HCT116 (cell line): ENCODE results near the gene CD27. TPM values are rescaled to one million over a fixed set of nuclear protein-coding genes. Genes with fewer than 3 reads are reported as not detected.

Experiments
- ATAC-seq: fragments of 200-7000 bp; cut with Tn5 transposase; 2 replicates; pipeline ENCODE4 v1.9.1; 2020; ENCODE audit warnings: mild to moderate bottlenecking, moderate library complexity
- BruUV-seq: library from RNA; stranded (reverse); fragments of 400-500 nt; replicated peaks from 2 replicates; lab custom pipeline; 2021; lab: Mats Ljungman, UMichigan
- CTCF ChIA-PET: fragments of 300-600 bp; sonication (Branson Sonifier 250); formaldehyde crosslinking; loops from one replicate; lab custom pipeline; 2021; ENCODE audit warnings: antibody characterized with exemption; lab: Charles Lee
- POLR2A ChIA-PET: fragments of 300-600, 350-600 bp; sonication (Branson Sonifier 250); formaldehyde crosslinking; loops from one replicate; lab custom pipeline; 2021; ENCODE audit warnings: antibody characterized with exemption; lab: Charles Lee
- RAD21 ChIA-PET, 2 experiments: fragments of 300-600 bp; sonication (Branson Sonifier 250); formaldehyde crosslinking; loops; one replicate each; lab custom pipeline; 2023; ENCODE audit warnings: low total read pairs in 2 of 2; ENCODE audit not compliant: uncharacterized antibody in 2 of 2, unreplicated experiment in 2 of 2, low non-redundant PET in 1 of 2; lab: Charles Lee
- DNase-seq: peaks from one replicate; pipeline ENCODE4 v3.0.0-alpha.2; 2010; ENCODE audit warnings: low read depth, low spot score
- H2AFZ ChIP-seq: fragments of 200-600 bp; shearing (Covaris generic), sonication (generic); 2 replicates; pipeline ENCODE4 v1.6.1; 2017; ENCODE audit warnings: low read depth, mixed run types, mixed read lengths, antibody characterized with exemption, low read length; ENCODE audit not compliant: poor library complexity, severe bottlenecking
- H3K27ac ChIP-seq: 2 replicates; pipeline ENCODE4 v1.5.1; 2012; ENCODE audit warnings: low read depth, low read length
- H3K27me3 ChIP-seq: fragments of 200-600 bp; sonication (generic); 2 replicates; pipeline ENCODE4 v1.6.1; 2016; ENCODE audit warnings: mixed run types, low read length, mixed read lengths; ENCODE audit not compliant: insufficient read depth
- H3K36me3 ChIP-seq, 2 experiments: fragments of 200-500 bp in 1 of 2; fragments of 200-600 bp in 1 of 2; sonication (Bioruptor generic) in 1 of 2; sonication (generic) in 1 of 2; 2 replicates each; pipeline versions ENCODE4 v1.5.1 to v1.6.1; 2014 to 2016; ENCODE audit warnings: low read length in 2 of 2, inconsistent platforms in 1 of 2, mixed read lengths in 1 of 2, mixed run types in 1 of 2; ENCODE audit not compliant: insufficient read depth in 2 of 2, control insufficient read depth in 1 of 2
- H3K4me1 ChIP-seq, 2 experiments: fragments of 200-600 bp in 1 of 2; sonication (generic) in 1 of 2; 2 replicates each; pipeline versions ENCODE4 v1.5.1 to v1.6.1; 2012 to 2017; ENCODE audit warnings: low read length in 2 of 2, inconsistent platforms in 1 of 2, mild to moderate bottlenecking in 1 of 2, mixed read lengths in 1 of 2, mixed run types in 1 of 2, moderate library complexity in 1 of 2; ENCODE audit not compliant: insufficient read depth in 2 of 2, control insufficient read depth in 1 of 2
- H3K4me2 ChIP-seq: fragments of 200-600 bp; sonication (generic); 2 replicates; pipeline ENCODE4 v1.6.1; 2017; ENCODE audit warnings: mixed run types, low read length, mixed read lengths
- H3K4me3 ChIP-seq, 2 experiments: fragments of 200-600 bp in 1 of 2; sonication (generic) in 1 of 2; replicated peaks in 1 of 2; 2 replicates each; pipeline ENCODE4 v1.5.1; 2011 to 2016; ENCODE audit warnings: low read length in 2 of 2, control low read depth in 1 of 2, low read depth in 1 of 2, mild to moderate bottlenecking in 1 of 2, mixed read lengths in 1 of 2, mixed run types in 1 of 2
- H3K79me2 ChIP-seq: fragments of 200-600 bp; sonication (generic); 2 replicates; pipeline ENCODE4 v1.6.1; 2017; ENCODE audit warnings: mild to moderate bottlenecking, mixed run types, low read length, moderate library complexity, mixed read lengths; ENCODE audit not compliant: insufficient read depth
- H3K9ac ChIP-seq: fragments of 200-600 bp; sonication (generic); 2 replicates; pipeline ENCODE4 v1.6.1; 2016; ENCODE audit warnings: low read length, mixed read lengths
- H3K9me2 ChIP-seq: fragments of 200-600 bp; sonication (generic), shearing (Covaris generic); 2 replicates; pipeline ENCODE4 v1.6.1; 2017; ENCODE audit warnings: mixed run types, mild to moderate bottlenecking, moderate library complexity; ENCODE audit not compliant: insufficient read depth
- H3K9me3 ChIP-seq, 2 experiments: fragments of 200-500 bp in 1 of 2; fragments of 200-600 bp in 1 of 2; sonication (Bioruptor generic) in 1 of 2; sonication (generic) in 1 of 2; 2 replicates each; pipeline ENCODE4 v1.6.1; 2014 to 2017; ENCODE audit warnings: low read length in 2 of 2, mixed read lengths in 2 of 2, inconsistent platforms in 1 of 2, low read depth in 1 of 2, mild to moderate bottlenecking in 1 of 2, mixed run types in 1 of 2, moderate library complexity in 1 of 2; ENCODE audit not compliant: control insufficient read depth in 1 of 2, insufficient read depth in 1 of 2
- H4K20me1 ChIP-seq: fragments of 200-600 bp; sonication (generic), shearing (Covaris generic); 2 replicates; pipeline ENCODE4 v1.6.1; 2017; ENCODE audit warnings: mixed run types, mild to moderate bottlenecking, moderate library complexity; ENCODE audit not compliant: insufficient read depth
- SIN3A ChIP-seq: IDR thresholded peaks from 2 replicates; pipeline ENCODE4 v1.6.1; 2012; ENCODE audit warnings: low read depth
- intact Hi-C: fragments of 100-400 bp; cut with micrococcal nuclease; formaldehyde crosslinking; loops from 2 replicates; pipeline ENCODE4 v1.10.0; 2022
- total RNA-seq: library from RNA; stranded (reverse); gene quantifications from one replicate; pipeline ENCODE4 v1.2.1, GENCODE V29; 2021; ENCODE audit not compliant: unreplicated experiment
- TF ChIP-seq, protein P1 (sequence below): IDR thresholded peaks from 2 replicates; pipeline ENCODE4 v1.6.1; 2012; ENCODE audit warnings: low read depth

The CD27 gene
- total RNA-seq, 1 experiment from 2014 or later = 0.25 TPM

DNA sequence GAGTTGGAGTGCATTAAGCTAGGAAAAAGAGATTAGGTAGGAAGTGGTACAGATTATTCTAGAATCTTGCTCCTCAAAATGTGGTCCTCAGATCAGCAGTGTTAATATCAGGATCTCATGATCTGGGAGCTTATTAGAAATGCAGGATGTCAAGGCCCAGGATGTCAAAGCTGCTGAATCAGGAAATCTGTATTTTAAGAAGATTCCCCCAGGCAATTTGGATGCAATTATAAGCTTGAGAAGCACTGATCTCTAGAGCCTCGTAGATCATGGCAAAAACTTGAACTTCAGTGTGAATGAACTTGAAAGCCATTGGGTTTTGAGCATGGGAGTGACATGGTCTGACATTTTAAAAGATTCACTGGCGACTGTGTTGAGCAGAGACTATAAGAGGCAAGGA lies 55.7 kb downstream of the CD27 start:
- Histone ChIP-seq H3K9ac (no peak overlapping the region), H3K27me3 (no peaks in the 10 kb centered on the region), H3K9me3 (no peaks in the 10 kb centered on the region), H3K4me1 (peaks cover 0 to 2% of the 10 kb centered on the region in 2 experiments; a peak in 1 of 4 replicates), H3K4me2 (no peak overlapping the region), H3K9me2 (no peaks in the 10 kb centered on the region), H2AFZ (no peak overlapping the region), H3K4me3 (no peak overlapping the region), H3K79me2 (peaks cover 98% of the 10 kb centered on the region), H3K27ac (no peak overlapping the region), H4K20me1 (no peaks in the 10 kb centered on the region), H3K36me3 (peaks cover 34 to 65% of the 10 kb centered on the region in 2 experiments)
- ATAC-seq = no peak
- DNase-seq = no peak
- TF ChIP-seq, protein P1, sequence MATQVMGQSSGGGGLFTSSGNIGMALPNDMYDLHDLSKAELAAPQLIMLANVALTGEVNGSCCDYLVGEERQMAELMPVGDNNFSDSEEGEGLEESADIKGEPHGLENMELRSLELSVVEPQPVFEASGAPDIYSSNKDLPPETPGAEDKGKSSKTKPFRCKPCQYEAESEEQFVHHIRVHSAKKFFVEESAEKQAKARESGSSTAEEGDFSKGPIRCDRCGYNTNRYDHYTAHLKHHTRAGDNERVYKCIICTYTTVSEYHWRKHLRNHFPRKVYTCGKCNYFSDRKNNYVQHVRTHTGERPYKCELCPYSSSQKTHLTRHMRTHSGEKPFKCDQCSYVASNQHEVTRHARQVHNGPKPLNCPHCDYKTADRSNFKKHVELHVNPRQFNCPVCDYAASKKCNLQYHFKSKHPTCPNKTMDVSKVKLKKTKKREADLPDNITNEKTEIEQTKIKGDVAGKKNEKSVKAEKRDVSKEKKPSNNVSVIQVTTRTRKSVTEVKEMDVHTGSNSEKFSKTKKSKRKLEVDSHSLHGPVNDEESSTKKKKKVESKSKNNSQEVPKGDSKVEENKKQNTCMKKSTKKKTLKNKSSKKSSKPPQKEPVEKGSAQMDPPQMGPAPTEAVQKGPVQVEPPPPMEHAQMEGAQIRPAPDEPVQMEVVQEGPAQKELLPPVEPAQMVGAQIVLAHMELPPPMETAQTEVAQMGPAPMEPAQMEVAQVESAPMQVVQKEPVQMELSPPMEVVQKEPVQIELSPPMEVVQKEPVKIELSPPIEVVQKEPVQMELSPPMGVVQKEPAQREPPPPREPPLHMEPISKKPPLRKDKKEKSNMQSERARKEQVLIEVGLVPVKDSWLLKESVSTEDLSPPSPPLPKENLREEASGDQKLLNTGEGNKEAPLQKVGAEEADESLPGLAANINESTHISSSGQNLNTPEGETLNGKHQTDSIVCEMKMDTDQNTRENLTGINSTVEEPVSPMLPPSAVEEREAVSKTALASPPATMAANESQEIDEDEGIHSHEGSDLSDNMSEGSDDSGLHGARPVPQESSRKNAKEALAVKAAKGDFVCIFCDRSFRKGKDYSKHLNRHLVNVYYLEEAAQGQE = no peak
- TF ChIP-seq SIN3A = no peak
- ChIA-PET CTCF (no interaction called here), POLR2A (interaction anchor here (1.2 kb wide), 1 partner anchor 34 kb away, joined by 3 read pairs; the partner anchor contains the start of gene GAPDH), RAD21 (no interaction called here)
- intact Hi-C loops = no loop called here
- BruUV-seq = no TSS peak

Other genes with a start within 250 kb of the CD27 start
- 182 TPM for gene CD9, start 244.6 kb upstream of the CD27 start, total RNA-seq
- 27.4 TPM for gene PLEKHG6, start 134.3 kb upstream of the CD27 start, total RNA-seq
- gene TNFRSF1A, start 102.9 kb upstream of the CD27 start, total RNA-seq = 129 TPM
- 118 TPM for gene SCNN1A, start 69.4 kb upstream of the CD27 start, total RNA-seq
- 128 TPM for gene LTBR, start 60.8 kb upstream of the CD27 start, total RNA-seq
- gene TAPBPL, start 7.1 kb downstream of the CD27 start, total RNA-seq = 0.54 TPM
- gene VAMP1, start 25.7 kb downstream of the CD27 start, total RNA-seq = 12.1 TPM
- gene MRPL51, start 48.3 kb downstream of the CD27 start, total RNA-seq = 265 TPM
- 177 TPM for gene NCAPD2, start 49.1 kb downstream of the CD27 start, total RNA-seq
- gene GAPDH, start 89.6 kb downstream of the CD27 start, total RNA-seq = 5,901 TPM
- 0.34 TPM for gene IFFO1, start 111.1 kb downstream of the CD27 start, total RNA-seq
- 108 TPM for gene NOP2, start 123.3 kb downstream of the CD27 start, total RNA-seq
- gene CHD4, start 162.4 kb downstream of the CD27 start, total RNA-seq = 342 TPM
- 5.2 TPM for gene LPAR5, start 191.0 kb downstream of the CD27 start, total RNA-seq
- gene ACRBP, start 202.5 kb downstream of the CD27 start, total RNA-seq = 1.0 TPM
- gene ING4, start 218.2 kb downstream of the CD27 start, total RNA-seq = 17.9 TPM
- 73.4 TPM for gene ZNF384, start 244.4 kb downstream of the CD27 start, total RNA-seq